Chondrocyte (in vitro differentiated cells): ENCODE measurements around the gene CBX5. TPM values are rescaled to one million over a fixed set of nuclear protein-coding genes. Genes with fewer than 3 reads are reported as not detected.
A peak's percentile ranks its signal among the peaks of the same experiment; 100 is the strongest.

ENCODE experiments used
- DNase-seq: peaks from one replicate; pipeline ENCODE4 v3.0.0; 2021; ENCODE audit warnings: mixed read lengths, low spot score
- H3K27ac Mint-ChIP-seq: one replicate; pipeline ENCODE4 v1.8.0; 2021; ENCODE audit warnings: mild to moderate bottlenecking, moderate library complexity, mixed read lengths; ENCODE audit not compliant: unreplicated experiment
- H3K27me3 Mint-ChIP-seq: 2 replicates; pipeline ENCODE4 v1.8.0; 2021; ENCODE audit warnings: low read depth, mixed read lengths
- H3K36me3 Mint-ChIP-seq: 2 replicates; pipeline ENCODE4 v1.8.0; 2021; ENCODE audit warnings: low read depth, mixed read lengths
- H3K4me1 Mint-ChIP-seq: 2 replicates; pipeline ENCODE4 v1.8.0; 2021; ENCODE audit warnings: low read depth, mild to moderate bottlenecking, mixed read lengths
- H3K4me3 Mint-ChIP-seq: one replicate; pipeline ENCODE4 v1.8.0; 2021; ENCODE audit warnings: mild to moderate bottlenecking, moderate library complexity, mixed read lengths; ENCODE audit not compliant: unreplicated experiment
- H3K9me3 Mint-ChIP-seq: 2 replicates; pipeline ENCODE4 v1.8.0; 2021; ENCODE audit warnings: low read depth, mixed read lengths
- CTCF ChIP-seq: fragments of 200-600 bp; sonication (generic); IDR thresholded peaks from 2 replicates; pipeline ENCODE4 v1.5.0; 2021; ENCODE audit warnings: antibody characterized with exemption, mild to moderate bottlenecking, moderate library complexity
- total RNA-seq: library from RNA; stranded (reverse); gene quantifications from 3 replicates; pipeline ENCODE4 v1.2.1, GENCODE V29; 2021

Gene CBX5
- total RNA-seq, 1 donor from 2014 or later, result 79.4 TPM

- H3K27ac Mint-ChIP-seq, result no peak overlapping the region
- H3K36me3 Mint-ChIP-seq, result no peaks in the 10 kb centered on the region
- DNase-seq, result no peak
- no peak for TF ChIP-seq CTCF
- H3K9me3 Mint-ChIP-seq, result no peaks in the 10 kb centered on the region
- H3K4me3 Mint-ChIP-seq, result no peak overlapping the region
- peaks cover 29% of the 10 kb centered on the region for H3K4me1 Mint-ChIP-seq
- H3K27me3 Mint-ChIP-seq, result no peaks in the 10 kb centered on the region
Observed at GRCh38 chr12:54227376-54227775, 52.5 kb downstream of the CBX5 start.

GRCh38 chr12:54225666-54226065, 54.3 kb downstream of the CBX5 start:
- H3K9me3 Mint-ChIP-seq, result no peaks in the 10 kb centered on the region

GRCh38 chr12:54222609-54223008, 57.3 kb downstream of the CBX5 start:
- peaks cover 13% of the 10 kb centered on the region for H3K4me1 Mint-ChIP-seq
- no peak for DNase-seq
- H3K4me3 Mint-ChIP-seq, result no peak overlapping the region
- H3K36me3 Mint-ChIP-seq, result no peaks in the 10 kb centered on the region
- TF ChIP-seq CTCF, result no peak
- H3K9me3 Mint-ChIP-seq, result no peaks in the 10 kb centered on the region
- no peaks in the 10 kb centered on the region for H3K27me3 Mint-ChIP-seq
- no peak overlapping the region for H3K27ac Mint-ChIP-seq

More at GRCh38 chr12:54225666-54226065, 54.3 kb downstream of the CBX5 start:
- H3K4me3 Mint-ChIP-seq, result no peak overlapping the region
- DNase-seq, result no peak
- TF ChIP-seq CTCF, result no peak
- no peak overlapping the region for H3K27ac Mint-ChIP-seq
- no peaks in the 10 kb centered on the region for H3K36me3 Mint-ChIP-seq
- peaks cover 24% of the 10 kb centered on the region for H3K4me1 Mint-ChIP-seq
- no peaks in the 10 kb centered on the region for H3K27me3 Mint-ChIP-seq

- H3K9me3 Mint-ChIP-seq, result no peaks in the 10 kb centered on the region
- no peak for TF ChIP-seq CTCF
- no peak overlapping the region for H3K4me3 Mint-ChIP-seq
- no peak overlapping the region for H3K27ac Mint-ChIP-seq
- no peaks in the 10 kb centered on the region for H3K27me3 Mint-ChIP-seq
- peaks cover 21% of the 10 kb centered on the region for H3K4me1 Mint-ChIP-seq
- DNase-seq, result no peak
- H3K36me3 Mint-ChIP-seq, result no peaks in the 10 kb centered on the region
Observed at GRCh38 chr12:54221402-54221984, 58.4 kb downstream of the CBX5 start.

- DNase-seq, result no peak
- Mint-ChIP-seq H3K9me3 (no peaks in the 10 kb centered on the region), H3K27me3 (no peaks in the 10 kb centered on the region), H3K4me1 (peaks cover 23% of the 10 kb centered on the region), H3K36me3 (no peaks in the 10 kb centered on the region), H3K27ac (peak overlapping the region; percentile 1), H3K4me3 (no peak overlapping the region)
- TF ChIP-seq CTCF, result no peak
Observed at GRCh38 chr12:54220567-54220966, 59.4 kb downstream of the CBX5 start.
